ENCODE results near the gene IKZF3.

GRCh38 chr17:39791111-39791992 is 72.8 kb downstream of the IKZF3 start:
- no peak for TF ChIP-seq CTCF (conservative IDR thresholded peaks at IDR 0.05; ENCODE audit: low read depth, low read length)
- TF ChIP-seq EZH2 (IDR thresholded peaks at IDR 0.05; ENCODE audit: low read length, unreplicated experiment): no peak
- no peak for TF ChIP-seq EZH2phosphoT487 (IDR thresholded peaks at IDR 0.05; ENCODE audit: borderline replicate concordance, low read length)
